Activated gamma-delta T cell treated with Interleukin-2 at 50 U/mL for 16 hours (primary cell): ENCODE results near the gene SFI1.
A peak's percentile ranks its signal among the peaks of the same experiment; 100 is the strongest.
"Not testable (repeated sequence)": the region's sequence is repeated elsewhere in the genome, so short reads cannot be mapped to it uniquely, and the experiment has no call there.

Experiments used
- DNase-seq: peaks from one replicate; pipeline ENCODE4 v3.0.0-alpha.2; 2020

Gene SFI1

DNA sequence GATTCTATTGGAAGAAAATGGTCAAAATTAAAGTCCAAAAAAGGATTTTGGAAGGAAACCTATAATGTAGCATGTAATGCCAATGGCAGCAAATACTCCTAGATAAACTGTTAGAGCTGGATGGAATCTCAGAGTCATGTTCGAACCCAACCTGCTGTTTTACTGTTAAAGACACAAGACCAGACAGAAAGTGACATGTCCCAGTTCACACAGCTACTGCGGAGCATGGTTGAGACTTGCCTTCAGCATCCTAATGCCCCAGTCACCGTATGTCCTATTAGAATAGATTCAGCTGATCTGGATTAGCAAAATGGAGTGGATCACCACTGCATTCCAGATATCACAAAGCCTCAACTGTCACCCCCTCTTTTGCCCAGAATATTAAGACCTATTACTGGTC lies 150.7 kb downstream of the SFI1 start:
- DNase-seq, result no peak

- DNase-seq, result no peak
These were observed 151.4 kb downstream of the SFI1 start for GRCh38 chr22:31647523-31648320.

DNA sequence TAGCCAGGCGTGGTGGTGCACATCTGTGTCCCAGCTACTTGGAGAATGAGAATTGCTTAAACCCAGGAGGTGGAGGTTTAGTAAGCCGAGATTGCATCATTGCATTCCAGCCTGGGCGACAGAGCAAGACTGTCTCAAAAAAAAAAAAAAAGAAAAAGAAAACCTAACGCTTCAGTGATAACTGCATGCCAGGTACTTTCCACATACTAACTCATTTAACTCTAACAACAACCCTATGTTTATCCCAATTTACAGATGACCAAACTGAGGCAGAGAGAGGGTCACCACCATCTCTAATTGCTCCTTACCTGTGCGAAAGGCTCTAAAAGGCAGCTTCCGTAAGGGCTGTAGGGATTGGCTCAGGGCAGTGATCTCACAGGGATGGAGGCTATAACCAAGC lies 154.1 kb downstream of the SFI1 start:
- DNase-seq, result no peak

- no peak for DNase-seq
These were observed 155.3 kb downstream of the SFI1 start for GRCh38 chr22:31651664-31652063.

- no peak for DNase-seq
These were observed 155.8 kb downstream of the SFI1 start for GRCh38 chr22:31652088-31652487.

DNA sequence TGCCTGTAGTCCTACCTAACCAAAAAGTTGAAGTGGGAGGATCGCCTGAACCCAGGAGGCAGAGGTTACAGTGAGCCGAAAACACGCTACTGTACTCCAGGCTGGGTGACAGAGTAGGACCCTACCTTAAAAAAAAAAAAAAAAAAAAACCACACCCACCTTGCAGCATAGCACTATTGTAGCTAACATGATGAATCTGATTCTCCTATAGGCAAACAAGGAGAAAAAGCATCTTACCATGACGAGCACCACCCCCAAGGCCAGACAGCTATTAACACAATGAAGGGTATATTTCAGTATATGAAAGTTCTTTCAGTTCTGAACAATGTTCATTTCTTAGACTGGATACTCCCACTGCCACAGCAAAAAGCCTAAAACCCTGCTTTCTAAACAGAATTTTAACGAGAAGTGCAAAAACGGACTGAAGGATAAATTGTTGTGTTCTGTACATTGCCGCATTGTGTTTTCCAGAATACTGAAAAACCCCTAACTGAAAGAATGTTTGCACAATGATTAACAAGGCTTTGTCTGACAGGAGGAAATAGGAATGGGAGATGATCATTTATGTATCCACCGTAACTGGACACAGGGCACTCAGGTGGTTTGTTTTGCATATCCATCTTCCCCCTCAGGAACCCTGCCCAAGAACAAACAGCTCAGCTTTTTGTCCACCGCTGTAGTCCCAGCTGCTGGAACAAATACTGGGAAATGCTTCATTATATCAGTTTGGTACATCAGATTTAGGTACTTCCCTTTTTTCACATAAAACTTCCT lies 156.8 kb downstream of the SFI1 start:
- DNase-seq, result no peak

GRCh38 chr22:31653944-31654343 lies 157.6 kb downstream of the SFI1 start:
- DNase-seq, result no peak

GRCh38 chr22:31654408-31654807 lies 158.1 kb downstream of the SFI1 start:
- DNase-seq, result no peak

GRCh38 chr22:31659246-31659645 lies 162.9 kb downstream of the SFI1 start:
- DNase-seq, result no peak

DNA sequence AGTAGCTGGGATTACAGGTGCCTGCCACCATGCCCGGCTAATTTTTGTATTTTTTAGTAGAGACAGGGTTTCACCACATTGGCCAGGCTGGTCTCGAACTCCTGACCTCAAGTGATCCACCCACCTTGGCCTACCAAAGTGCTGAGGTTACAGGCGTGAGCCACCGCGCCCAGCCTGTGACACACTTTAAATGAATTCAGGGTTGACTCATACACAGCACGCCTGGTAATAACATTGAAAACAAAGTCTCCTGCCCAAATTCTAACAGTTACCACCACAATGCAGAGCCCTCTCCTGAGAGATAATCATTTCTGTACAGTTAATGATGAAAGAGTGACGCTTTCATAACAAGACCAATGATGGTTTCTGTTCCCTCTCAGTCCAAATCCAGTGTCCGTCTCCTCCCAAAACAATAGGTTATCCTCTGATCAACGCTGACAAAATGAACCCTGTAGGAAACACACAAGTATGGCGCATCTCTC lies 164.6 kb downstream of the SFI1 start:
- not testable (repeated sequence) for DNase-seq

GRCh38 chr22:31661851-31662667 lies 165.7 kb downstream of the SFI1 start, which contains the start of gene PISD:
PISD (minus strand) TSS chr22:31662215; CDS start chr22:31662208, 7 bp downstream.
- peak; percentile 95 for DNase-seq

DNA sequence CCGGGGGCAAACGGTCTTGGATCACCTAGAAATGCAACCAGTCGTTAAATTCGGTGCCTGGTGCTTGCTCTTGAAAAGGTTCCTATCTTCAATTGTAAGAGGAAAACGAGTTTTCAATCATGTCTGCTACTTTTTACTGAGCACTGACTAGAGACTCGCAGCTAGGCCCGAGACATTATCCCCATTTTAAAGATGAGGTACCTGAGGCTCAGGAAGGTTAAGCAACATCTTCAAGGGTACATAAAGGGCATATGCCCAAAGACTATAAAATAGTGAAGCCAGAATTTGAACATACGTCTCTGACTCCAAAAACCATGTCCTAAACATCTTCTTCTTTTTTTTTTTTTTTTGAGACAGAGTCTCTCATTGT lies 166.3 kb downstream of the SFI1 start:
- no peak for DNase-seq
